Heart right ventricle (tissue), 16 donors: Measurements from ENCODE around the gene ENTREP3. TPM values are rescaled to one million over a fixed set of nuclear protein-coding genes. Genes with fewer than 3 reads are reported as not detected.

Experiments used
- ATAC-seq, 8 donors: fragments of 200-7000 bp; cut with Tn5 transposase; one replicate each; pipeline ENCODE4 v1.9.1; 2020; ENCODE audit warnings: mild to moderate bottlenecking in 8 of 8, moderate library complexity in 8 of 8, moderate number of reproducible peaks in 1 of 8
- DNase-seq, 2 donors: peaks; one replicate each; pipeline ENCODE4 v3.0.0-alpha.2; 2020
- H3K27ac ChIP-seq, 10 donors: fragments of 200-600 bp; sonication (generic) in 2 of 10; one replicate each; pipeline versions ENCODE4 v1.5.0 to v1.8.0; 2020 to 2022; ENCODE audit warnings: mild to moderate bottlenecking in 3 of 10
- H3K27me3 ChIP-seq, 7 donors: fragments of 200-600 bp; one replicate each; pipeline ENCODE4 v1.8.0; 2021 to 2022; ENCODE audit warnings: mild to moderate bottlenecking in 2 of 7
- H3K36me3 ChIP-seq, 9 donors: fragments of 200-600 bp; sonication (generic) in 1 of 9; one replicate each; pipeline versions ENCODE4 v1.5.0 to v1.8.0; 2020 to 2022; ENCODE audit warnings: mild to moderate bottlenecking in 2 of 9
- H3K4me1 ChIP-seq, 9 donors: fragments of 200-600 bp; sonication (generic) in 1 of 9; one replicate each; pipeline versions ENCODE4 v1.5.0 to v1.8.0; 2020 to 2022; ENCODE audit warnings: mild to moderate bottlenecking in 4 of 9
- H3K4me3 ChIP-seq, 10 donors: fragments of 200-600 bp; sonication (generic) in 2 of 10; one replicate each; pipeline versions ENCODE4 v1.5.0 to v1.8.0; 2020 to 2022; ENCODE audit warnings: mild to moderate bottlenecking in 7 of 10, moderate library complexity in 2 of 10
- H3K9me3 ChIP-seq, 11 donors: fragments of 200-600 bp in 10 of 11; sonication (generic) in 2 of 11; one replicate each; pipeline versions ENCODE4 v1.5.0 to v1.8.0; 2013 to 2022; ENCODE audit warnings: mild to moderate bottlenecking in 2 of 11, control low read depth in 1 of 11, moderate library complexity in 1 of 11
- CTCF ChIP-seq, 9 donors: fragments of 200-600 bp; sonication (generic) in 2 of 9; IDR thresholded peaks; one replicate each; pipeline versions ENCODE4 v1.5.0 to v1.8.0; 2021 to 2022; ENCODE audit warnings: antibody characterized with exemption in 9 of 9, mild to moderate bottlenecking in 5 of 9, moderate library complexity in 1 of 9
- WGBS, 2 donors: extraction: QIAGEN DNeasy Blood & Tissue Kit; methylation state at CpG; one replicate each; pipeline ENCODE4 v1.1.7; 2013; ENCODE audit warnings: inconsistent platforms in 1 of 2; 5-methylcytosine and 5-hydroxymethylcytosine counted together
- intact Hi-C, 10 donors: fragments of 100-400 bp; cut with DNase I; formaldehyde crosslinking; loops; one replicate each; pipeline versions ENCODE4 v1.11.1 to v1.14.2; 2022
- polyA plus RNA-seq, 2 donors: library from polyadenylated mRNA; stranded (reverse); fragments of 200-250 nt; gene quantifications; one replicate each; pipeline ENCODE4 v1.2.3, GENCODE V29; 2013
- total RNA-seq, 10 donors: library from RNA; stranded (reverse); fragmentation: NEBNext Ultra II Directional in 3 of 10; extraction: Animal tissue kit (Norgen Biotek cat#: 25700) in 3 of 10; gene quantifications; one replicate each; pipeline versions ENCODE4 v1.2.1 to v1.2.4, GENCODE V29; 2021 to 2023
- donor health status: Arrhythmogenic right ventricular cardiomyopathy.
- donor health status: ischemic (EF 13 %, LVEDD 7.1; RV severe dilation, severe dysfunction).
- donor health status: healthy with polysubstance abuse.
- donor health status: DM: no; HTN: yes; CAD: no.
- donor health status: DM: no; HTN: no; CAD: no.
- donor health status: ischemic (EF 25% LVEDD 6.9; RV normal size, moderate dysfunction).
- donor health status: ischemic (EF 25% LVEDD 5.7; RV mildly dilated, moderate dysfunction).
- donor health status: healthy.
- donor health status: DM: yes; HTN: yes; CAD: no.
- donor health status: Ischemic cardiomyopathy.
- donor health status: ischemic (EF 35%, LVEDD 5.7; RV mildly dilated, moderate dysfunction).
- donor health status: nonischemic (EF 11% LVEDD 7.7; RV severe dilation, severe dysfunction).
- donor health status: DM: yes; HTN: yes; CAD: no.
- donor health status: PGD.
- donor health status: ischemic (EF 29% LVEDD 5.4; RV normal size, mild dysfunction).
- donor health status: nonischemic (EF 23%, LVEDD 6.1; RV moderate dilation, normal function).

ENTREP3 gene
- total and polyA plus RNA-seq, 12 donors = 7.1 to 21.0 (median 11.3) TPM

GRCh38 chr1:155272466-155273342, 17.4 kb upstream of the ENTREP3 start:
- peaks cover 11 to 44% (median 35%) of the 10 kb centered on the region in 9 donors for H3K4me1 ChIP-seq
- DNase-seq (no peak), ATAC-seq (peak; percentile 23 to 72 (median 31))
- no peaks in the 10 kb centered on the region for H3K27me3 ChIP-seq
- TF ChIP-seq CTCF (IDR thresholded peaks at IDR 0.05) = no peak
- H3K4me3 ChIP-seq = peak overlapping the region; percentile 19 to 88 (median 76)
- H3K9me3 ChIP-seq = no peaks in the 10 kb centered on the region
- H3K36me3 ChIP-seq = peaks cover 0 to 43% (median 30%) of the 10 kb centered on the region in 9 donors
- peak overlapping the region; percentile 78 to 97 (median 92) for H3K27ac ChIP-seq
- WGBS, 2 donors = 3 to 4% methylated on average over 44 of the region's 44 CpGs
- intact Hi-C loops = loop anchor here in 3 of 10 donors (2.0 to 5.0 kb wide), 2 partner anchors 35 to 36 kb away; partner anchors contain the start of gene FDPS (in 3 of the 3)

GRCh38 chr1:155269381-155269780, 14.1 kb upstream of the ENTREP3 start:
- no peak overlapping the region for H3K27ac ChIP-seq
- no peaks in the 10 kb centered on the region for H3K9me3 ChIP-seq
- H3K36me3 ChIP-seq = peaks cover 0 to 76% (median 57%) of the 10 kb centered on the region in 9 donors
- TF ChIP-seq CTCF (IDR thresholded peaks at IDR 0.05) = no peak
- intact Hi-C loops = no loop called here
- ATAC-seq = no peak
- no peak overlapping the region for H3K4me3 ChIP-seq
- no peaks in the 10 kb centered on the region for H3K27me3 ChIP-seq
- WGBS, 2 donors = 94 to 96% methylated on average over 21 of the region's 21 CpGs
- peaks cover 7 to 46% (median 27%) of the 10 kb centered on the region in 9 donors for H3K4me1 ChIP-seq
- DNase-seq = no peak

GRCh38 chr1:155268630-155269029, 13.3 kb upstream of the ENTREP3 start:
- 88 to 93% methylated on average over 21 of the region's 21 CpGs for WGBS, 2 donors
- H3K4me1 ChIP-seq = peaks cover 5 to 41% (median 23%) of the 10 kb centered on the region in 9 donors
- H3K9me3 ChIP-seq = no peaks in the 10 kb centered on the region
- H3K27ac ChIP-seq = no peak overlapping the region
- no peaks in the 10 kb centered on the region for H3K27me3 ChIP-seq
- H3K36me3 ChIP-seq = peaks cover 0 to 84% (median 65%) of the 10 kb centered on the region in 9 donors
- ATAC-seq = no peak
- no peak for DNase-seq
- H3K4me3 ChIP-seq = no peak overlapping the region
- TF ChIP-seq CTCF (IDR thresholded peaks at IDR 0.05) = no peak
- intact Hi-C loops = no loop called here

- DNase-seq (no peak), ATAC-seq (peak in 3 of 8 donors; percentile 26 to 67 (median 51))
- 65 to 82% methylated on average over 2 of the region's 2 CpGs for WGBS, 2 donors
- Histone ChIP-seq H3K9me3 (no peaks in the 10 kb centered on the region), H3K27ac (peak overlapping the region in 6 of 10 donors; percentile 24 to 64 (median 53)), H3K4me1 (peaks cover 8 to 43% (median 23%) of the 10 kb centered on the region in 9 donors), H3K36me3 (peaks cover 0 to 92% (median 72%) of the 10 kb centered on the region in 9 donors), H3K27me3 (no peaks in the 10 kb centered on the region), H3K4me3 (no peak overlapping the region)
- intact Hi-C loops = no loop called here
- no peak for TF ChIP-seq CTCF (IDR thresholded peaks at IDR 0.05)
These were observed 12.1 kb upstream of the ENTREP3 start for GRCh38 chr1:155267373-155267772.
